HL-60 (cell line): ENCODE results near the gene HMGN2.

ENCODE experiments used
- DNase-seq, 2 experiments: peaks; one replicate each; pipeline ENCODE4 v3.0.0-alpha.2; 2010 to 2020; ENCODE audit warnings: low read depth in 1 of 2, low spot score in 1 of 2
- H3K27ac ChIP-seq: fragments of 250-450 bp; sonication (Bioruptor Pico); replicated peaks from 2 replicates; pipeline ENCODE4 v1.5.1; 2020; ENCODE audit warnings: mild to moderate bottlenecking, moderate library complexity
- H3K27me3 ChIP-seq: fragments of 250-450 bp; sonication (Bioruptor Pico); 2 replicates; pipeline ENCODE4 v1.5.1; 2021; ENCODE audit warnings: mild to moderate bottlenecking, moderate library complexity; ENCODE audit not compliant: insufficient read depth, poor library complexity, severe bottlenecking
- H3K4me3 ChIP-seq: replicated peaks from 2 replicates; pipeline ENCODE4 v1.5.1; 2011; ENCODE audit warnings: mild to moderate bottlenecking, control low read depth, low read length; ENCODE audit not compliant: insufficient read depth
- CTCF ChIP-seq: IDR thresholded peaks from one replicate; pipeline ENCODE4 v1.5.1; 2011; ENCODE audit warnings: low read length, control low read depth, inconsistent platforms; ENCODE audit not compliant: insufficient read depth
- GABPA ChIP-seq: IDR thresholded peaks from 2 replicates; pipeline ENCODE4 v1.6.1; 2012; ENCODE audit warnings: low read depth
- POLR2AphosphoS5 ChIP-seq: IDR thresholded peaks from 2 replicates; pipeline ENCODE4 v1.6.1; 2012; ENCODE audit warnings: low read depth
- REST ChIP-seq: IDR thresholded peaks from 2 replicates; pipeline ENCODE4 v1.6.1; 2012; ENCODE audit warnings: low read depth; ENCODE audit not compliant: insufficient replicate concordance
- SPI1 ChIP-seq: IDR thresholded peaks from 2 replicates; pipeline ENCODE4 v1.6.1; 2012; ENCODE audit warnings: low read depth, mild to moderate bottlenecking, borderline replicate concordance

The HMGN2 gene

GRCh38 chr1:26518355-26518754 lies 46.1 kb downstream of the HMGN2 start:
- TF ChIP-seq SPI1 = no peak
- TF ChIP-seq REST = no peak
- TF ChIP-seq GABPA = no peak
- TF ChIP-seq POLR2AphosphoS5 = no peak
- no peaks in the 10 kb centered on the region for H3K27me3 ChIP-seq
- no peak overlapping the region for H3K27ac ChIP-seq
- no peak for DNase-seq
- no peak overlapping the region for H3K4me3 ChIP-seq

GRCh38 chr1:26520339-26520738 lies 48.1 kb downstream of the HMGN2 start:
- H3K4me3 ChIP-seq = no peak overlapping the region
- no peak for TF ChIP-seq REST
- TF ChIP-seq GABPA = no peak
- TF ChIP-seq SPI1 = no peak
- TF ChIP-seq POLR2AphosphoS5 = no peak
- no peak for TF ChIP-seq CTCF
- DNase-seq = no peak
- H3K27me3 ChIP-seq = no peaks in the 10 kb centered on the region
- peak overlapping the region; percentile 50 for H3K27ac ChIP-seq

GRCh38 chr1:26521669-26522030 lies 49.4 kb downstream of the HMGN2 start:
- Histone ChIP-seq H3K27ac (no peak overlapping the region), H3K4me3 (no peak overlapping the region), H3K27me3 (no peaks in the 10 kb centered on the region)
- no peak for DNase-seq
- TF ChIP-seq GABPA (no peak), POLR2AphosphoS5 (no peak), CTCF (no peak), SPI1 (no peak), REST (no peak)

- TF ChIP-seq GABPA = no peak
- no peak for TF ChIP-seq SPI1
- TF ChIP-seq CTCF = no peak
- no peak for TF ChIP-seq REST
- no peak for TF ChIP-seq POLR2AphosphoS5
- no peak for DNase-seq
- H3K27me3 ChIP-seq = no peaks in the 10 kb centered on the region
- no peak overlapping the region for H3K27ac ChIP-seq
- H3K4me3 ChIP-seq = no peak overlapping the region
These were observed 49.8 kb downstream of the HMGN2 start for GRCh38 chr1:26522073-26522472.
